ENCODE results near the gene MEGF10.

- no peak for TF ChIP-seq CTCF (IDR thresholded peaks at IDR 0.05 in 2 of 3, conservative IDR thresholded peaks at IDR 0.05 in 1 of 3; ENCODE audit: control insufficient read depth in 2 of 3, extremely low read depth in 1 of 3, insufficient read depth in 1 of 3, low read depth in 3 of 3, low read length in 3 of 3)
- TF ChIP-seq ZNF24 (IDR thresholded peaks at IDR 0.05): no peak
Observed at GRCh38 chr5:127367029-127367428, 76.4 kb downstream of the MEGF10 start.
